HG03045 (cell line): ENCODE measurements around the gene STAT5A.
"Not testable (repeated sequence)": the region's sequence is repeated elsewhere in the genome, so short reads cannot be mapped to it uniquely, and the experiment has no call there.

ENCODE experiments used
- ATAC-seq: cut with Tn5 transposase; IDR thresholded peaks from one replicate; pipeline ENCODE4 v1.9.1; 2021; ENCODE audit warnings: mild to moderate bottlenecking, moderate library complexity; ENCODE audit not compliant: unreplicated experiment

The STAT5A gene

DNA sequence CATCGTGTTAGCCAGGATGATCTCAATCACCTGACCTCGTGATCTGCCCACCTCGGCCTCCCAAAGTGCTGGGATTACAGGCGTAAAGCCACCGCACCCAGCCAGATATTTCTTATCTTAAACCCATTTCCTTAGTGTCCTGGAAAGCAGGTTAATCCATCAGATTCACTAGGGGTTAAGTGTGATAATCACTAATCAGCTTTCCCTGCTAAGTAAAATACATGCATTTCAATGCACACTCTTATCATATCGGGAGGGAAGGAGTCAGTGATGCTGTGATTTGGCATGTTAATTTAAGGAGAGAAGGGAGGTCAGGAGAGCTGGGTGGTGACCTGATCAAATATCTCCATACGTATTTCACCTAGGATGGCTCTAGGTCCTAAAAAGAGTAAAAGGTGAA, 70.8 kb downstream of the STAT5A start:
- no peak for ATAC-seq

- ATAC-seq: not testable (repeated sequence)
Measured at GRCh38 chr17:42360388-42360787, 72.1 kb downstream of the STAT5A start.
